ENCODE measurements around the gene GNB1. TPM values are rescaled to one million over a fixed set of nuclear protein-coding genes. Genes with fewer than 3 reads are reported as not detected.

Gene GNB1
- total and polyA plus RNA-seq, 9 of the 15 experiments (the other 6 are each of a cell fraction or from before 2014, with no cell fraction given): 34.3 to 388 (median 114) TPM

DNA sequence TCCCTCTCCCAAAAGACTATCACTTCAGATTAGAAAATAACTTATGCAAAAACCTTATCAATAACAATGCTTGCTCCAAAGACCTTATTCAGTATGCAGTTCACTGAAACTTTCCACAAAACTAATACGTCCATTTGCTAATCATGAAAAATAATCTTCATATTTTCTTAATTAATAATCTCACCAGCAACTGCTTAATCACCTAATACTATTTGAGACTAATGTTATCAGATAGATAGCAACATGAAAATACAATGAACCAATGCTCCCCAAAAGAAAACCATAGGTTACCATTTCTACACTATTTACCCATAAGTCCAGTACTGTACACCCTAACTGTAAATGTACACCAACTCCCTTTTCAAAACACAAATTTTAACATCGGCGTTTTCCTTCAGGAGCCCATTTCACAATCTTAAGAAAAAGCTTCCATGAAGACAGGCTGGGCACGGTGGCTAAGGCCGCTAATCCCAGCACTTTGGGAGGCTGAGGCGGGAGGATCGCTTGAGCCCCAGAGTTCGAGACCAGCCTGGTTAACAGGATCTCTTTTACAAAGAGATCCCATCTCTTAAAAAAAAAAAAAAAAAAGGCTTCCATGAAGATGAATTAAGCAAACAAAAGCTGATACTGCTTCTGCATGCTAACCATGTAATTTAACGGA, 1.7 kb downstream of the GNB1 start:
- intact Hi-C loops (cut with micrococcal nuclease): no loop called here
- DNase-seq (ENCODE audit: extremely low read depth in 1 of 4, low spot score in 3 of 4): peak in 1 of 4 experiments; percentile 51
- no peaks in the 10 kb centered on the region for H3K9me3 ChIP-seq (replicated peaks; ENCODE audit: control insufficient read depth, insufficient read depth, low read depth, low read length)
- 10% methylated on average over 9 of the region's 9 CpGs for WGBS (ENCODE audit: insufficient coverage, low coverage, missing lambda C conversion rate)
- ChIA-PET POLR2A (interaction anchor here (0.7 to 1.5 kb wide), 6 partner anchors 11 to 170 kb away, joined by 3 to 5 read pairs (median 3); no protein-coding TSS in a partner anchor), CTCF (ENCODE audit: low intra/inter-chr PET ratio) (no interaction called here)
- no peaks in the 10 kb centered on the region for H3K27me3 ChIP-seq (ENCODE audit: control insufficient read depth in 2 of 2, insufficient read depth in 2 of 2, low read length in 2 of 2)
- H3K27ac ChIP-seq (ENCODE audit: extremely low read depth, low read depth, low read length): peak overlapping the region; percentile 97
- BruUV-seq (replicated peaks): TSS peak; percentile 56
- in situ Hi-C loops (cut with MboI): no loop called here
- peak overlapping the region; percentile 85 for H3K4me3 ChIP-seq
- ATAC-seq: no peak
- peaks cover 27% of the 10 kb centered on the region for H4K20me1 ChIP-seq (replicated peaks; ENCODE audit: control insufficient read depth, insufficient read depth, low read length)
- FAIRE-seq: peak; percentile 6
- peaks cover 70% of the 10 kb centered on the region for H3K79me2 ChIP-seq (ENCODE audit: control insufficient read depth, insufficient read depth, low read length)
- H3K4me2 ChIP-seq (ENCODE audit: insufficient read depth, low read length): peak overlapping the region; percentile 84
- H2AFZ ChIP-seq (ENCODE audit: low read depth, low read length): no peak overlapping the region
- peaks cover 3% of the 10 kb centered on the region for H3K9me1 ChIP-seq (ENCODE audit: control insufficient read depth, insufficient read depth, low read length)
- H3K4me1 ChIP-seq (replicated peaks in 1 of 2; ENCODE audit: control insufficient read depth in 2 of 2, insufficient read depth in 2 of 2, low read length in 2 of 2): peaks cover 25 to 54% of the 10 kb centered on the region in 2 experiments
- peaks cover 17% of the 10 kb centered on the region for H3K36me3 ChIP-seq (ENCODE audit: control insufficient read depth, insufficient read depth, low read length)
- H3K9ac ChIP-seq (ENCODE audit: insufficient read depth in 1 of 2, low read depth in 2 of 2, low read length in 2 of 2): peak overlapping the region; percentile 93 to 100
- TF ChIP-seq HNRNPLL (IDR thresholded peaks at IDR 0.05; ENCODE audit: low read depth, low read length, poor library complexity, severe bottlenecking) (no peak), ZNF695 (CRISPR knock-in tag; IDR thresholded peaks at IDR 0.05) (no peak), RBM25 (IDR thresholded peaks at IDR 0.05; ENCODE audit: low read depth, low read length, severe bottlenecking) (peak; percentile 23), ZNF311 (CRISPR knock-in tag; IDR thresholded peaks at IDR 0.05) (no peak), NFIC (IDR thresholded peaks at IDR 0.05) (no peak), ETV5 (CRISPR knock-in tag; IDR thresholded peaks at IDR 0.05; ENCODE audit: low read depth) (no peak), PHF21A (IDR thresholded peaks at IDR 0.05; ENCODE audit: borderline replicate concordance, low read depth) (no peak), MAZ (CRISPR knock-in tag; conservative IDR thresholded peaks at IDR 0.05 in 1 of 2, IDR thresholded peaks at IDR 0.05 in 1 of 2) (no peak), ZNF778 (CRISPR knock-in tag; IDR thresholded peaks at IDR 0.05) (no peak)
- TF ChIP-seq, protein P1, sequence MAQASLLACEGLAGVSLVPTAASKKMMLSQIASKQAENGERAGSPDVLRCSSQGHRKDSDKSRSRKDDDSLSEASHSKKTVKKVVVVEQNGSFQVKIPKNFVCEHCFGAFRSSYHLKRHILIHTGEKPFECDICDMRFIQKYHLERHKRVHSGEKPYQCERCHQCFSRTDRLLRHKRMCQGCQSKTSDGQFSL (CRISPR knock-in tag; IDR thresholded peaks at IDR 0.05): no peak
- TF ChIP-seq, protein P1 (tag; IDR thresholded peaks at IDR 0.05): no peak
- TF ChIP-seq, protein P2, sequence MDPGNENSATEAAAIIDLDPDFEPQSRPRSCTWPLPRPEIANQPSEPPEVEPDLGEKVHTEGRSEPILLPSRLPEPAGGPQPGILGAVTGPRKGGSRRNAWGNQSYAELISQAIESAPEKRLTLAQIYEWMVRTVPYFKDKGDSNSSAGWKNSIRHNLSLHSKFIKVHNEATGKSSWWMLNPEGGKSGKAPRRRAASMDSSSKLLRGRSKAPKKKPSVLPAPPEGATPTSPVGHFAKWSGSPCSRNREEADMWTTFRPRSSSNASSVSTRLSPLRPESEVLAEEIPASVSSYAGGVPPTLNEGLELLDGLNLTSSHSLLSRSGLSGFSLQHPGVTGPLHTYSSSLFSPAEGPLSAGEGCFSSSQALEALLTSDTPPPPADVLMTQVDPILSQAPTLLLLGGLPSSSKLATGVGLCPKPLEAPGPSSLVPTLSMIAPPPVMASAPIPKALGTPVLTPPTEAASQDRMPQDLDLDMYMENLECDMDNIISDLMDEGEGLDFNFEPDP (CRISPR knock-in tag; IDR thresholded peaks at IDR 0.05): no peak
